ENCODE data around the gene WHRN. TPM values are rescaled to one million over a fixed set of nuclear protein-coding genes. Genes with fewer than 3 reads are reported as not detected.

WHRN gene
- total RNA-seq, 5 donors from 2014 or later (not counting 1 experiment from before 2014, with no cell fraction given), result 11.4 to 46.0 (median 13.0) TPM

DNA sequence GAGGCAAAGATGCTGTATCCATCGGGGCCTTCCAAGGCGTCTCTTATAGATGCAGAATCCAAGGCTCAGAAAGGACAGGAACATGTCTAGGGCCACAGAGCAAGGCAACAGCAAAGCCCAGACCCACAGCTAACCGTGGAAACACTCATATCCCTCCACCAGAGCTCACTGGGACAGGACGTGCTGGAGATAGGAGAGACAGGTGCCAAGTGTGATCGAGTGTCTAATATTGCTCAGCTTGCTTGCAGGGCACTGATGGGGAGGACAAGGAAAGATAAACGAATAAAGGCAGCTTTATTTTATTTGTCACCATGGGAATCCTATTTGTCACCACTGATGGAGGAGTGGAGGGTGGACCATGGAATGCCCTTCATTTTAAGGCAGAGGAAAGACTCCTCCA is 73.5 kb downstream of the WHRN start:
- Mint-ChIP-seq H3K4me1 (peaks cover 4 to 6% (median 5%) of the 10 kb centered on the region in 3 donors), H3K36me3 (no peaks in the 10 kb centered on the region), H3K27ac (no peak overlapping the region), H3K27me3 (no peaks in the 10 kb centered on the region), H3K9me3 (no peaks in the 10 kb centered on the region), H3K4me3 (no peak overlapping the region)
- Histone ChIP-seq H3K27me3 (replicated peaks in 1 of 2; ENCODE audit: control insufficient read depth in 2 of 2, extremely low read depth in 1 of 2, insufficient read depth in 2 of 2, low read length in 1 of 2) (peaks cover 0 to 10% of the 10 kb centered on the region in 2 experiments), H3K9me3 (no peaks in the 10 kb centered on the region), H3K27ac (ENCODE audit: low read length) (no peak overlapping the region), H3K36me3 (ENCODE audit: control insufficient read depth in 2 of 2, extremely low read depth in 1 of 2, insufficient read depth in 1 of 2, low read length in 1 of 2) (no peaks in the 10 kb centered on the region), H3K4me1 (ENCODE audit: control insufficient read depth in 1 of 2, extremely low read depth in 1 of 2, insufficient read depth in 2 of 2, low read length in 2 of 2) (no peaks in the 10 kb centered on the region), H3K4me3 (ENCODE audit: control insufficient read depth in 1 of 2, extremely low read depth in 1 of 2, low read length in 1 of 2) (no peak overlapping the region)
- no peak for ATAC-seq (replicated peaks in 1 of 4)
- POLR2A ChIA-PET, result no interaction called here
- DNase-seq, result no peak
- CTCF ChIA-PET, result no interaction called here
- no CpG with 5 or more reads among the region's 6 CpGs for whole genome bisulfite sequencing (ENCODE audit: insufficient coverage)

DNA sequence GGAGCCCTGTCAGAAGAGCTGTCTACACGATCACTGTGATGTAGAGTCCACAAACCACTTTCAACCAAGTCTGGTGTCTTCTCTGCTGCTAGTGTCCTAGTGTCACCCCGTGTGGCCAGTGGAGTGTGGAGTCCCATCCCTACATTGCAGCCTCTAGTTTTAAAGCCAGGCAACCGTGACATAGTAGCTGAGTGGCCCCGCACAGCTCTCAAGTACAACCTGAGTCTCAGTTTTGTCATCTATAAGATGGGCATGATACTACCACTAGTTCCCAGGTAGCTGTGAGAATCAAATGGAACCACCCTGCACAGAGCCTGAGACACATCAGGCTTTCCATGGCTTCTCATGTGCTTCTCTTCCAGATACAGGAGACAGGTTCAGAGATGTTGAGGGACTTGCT is 74.3 kb downstream of the WHRN start:
- no peak for ATAC-seq (replicated peaks in 1 of 4)
- Histone ChIP-seq H3K36me3 (ENCODE audit: control insufficient read depth in 2 of 2, extremely low read depth in 1 of 2, insufficient read depth in 1 of 2, low read length in 1 of 2) (no peaks in the 10 kb centered on the region), H3K27ac (ENCODE audit: low read length) (no peak overlapping the region), H3K9me3 (no peaks in the 10 kb centered on the region), H3K4me3 (ENCODE audit: control insufficient read depth in 1 of 2, extremely low read depth in 1 of 2, low read length in 1 of 2) (no peak overlapping the region), H3K27me3 (replicated peaks in 1 of 2; ENCODE audit: control insufficient read depth in 2 of 2, extremely low read depth in 1 of 2, insufficient read depth in 2 of 2, low read length in 1 of 2) (peaks cover 0 to 10% of the 10 kb centered on the region in 2 experiments), H3K4me1 (ENCODE audit: control insufficient read depth in 1 of 2, extremely low read depth in 1 of 2, insufficient read depth in 2 of 2, low read length in 2 of 2) (no peaks in the 10 kb centered on the region)
- 51% methylated on average over 2 of the region's 4 CpGs for WGBS (ENCODE audit: insufficient coverage)
- Mint-ChIP-seq H3K36me3 (no peaks in the 10 kb centered on the region), H3K27me3 (no peaks in the 10 kb centered on the region), H3K4me3 (no peak overlapping the region), H3K4me1 (peaks cover 4 to 6% (median 5%) of the 10 kb centered on the region in 3 donors), H3K27ac (no peak overlapping the region), H3K9me3 (no peaks in the 10 kb centered on the region)
- ChIA-PET CTCF (interaction anchor here in 1 of 2 donors (0.6 kb wide), 1 partner anchor 222 kb away, joined by 3 read pairs; no protein-coding TSS in a partner anchor), POLR2A (no interaction called here)
- DNase-seq, result no peak

DNA sequence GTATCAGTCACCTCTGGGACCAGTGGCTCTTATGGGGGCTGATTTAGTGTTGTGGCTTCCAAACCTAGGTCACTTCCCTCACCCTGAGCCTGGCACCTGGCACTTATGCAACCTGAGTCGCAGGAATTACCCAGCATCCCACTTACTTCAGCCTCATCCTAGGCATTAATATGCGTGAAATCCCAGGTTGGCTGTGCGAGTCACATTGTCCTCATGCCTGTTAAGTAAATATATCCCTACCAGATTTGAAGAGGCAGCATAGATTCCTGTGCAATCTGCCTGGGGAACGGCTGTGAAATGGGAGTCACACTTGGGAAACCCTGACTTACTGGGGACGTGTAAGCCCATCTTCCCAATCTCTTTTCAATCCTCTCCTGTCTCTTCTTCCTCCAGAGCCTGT is 74.8 kb downstream of the WHRN start:
- POLR2A ChIA-PET, result no interaction called here

DNA sequence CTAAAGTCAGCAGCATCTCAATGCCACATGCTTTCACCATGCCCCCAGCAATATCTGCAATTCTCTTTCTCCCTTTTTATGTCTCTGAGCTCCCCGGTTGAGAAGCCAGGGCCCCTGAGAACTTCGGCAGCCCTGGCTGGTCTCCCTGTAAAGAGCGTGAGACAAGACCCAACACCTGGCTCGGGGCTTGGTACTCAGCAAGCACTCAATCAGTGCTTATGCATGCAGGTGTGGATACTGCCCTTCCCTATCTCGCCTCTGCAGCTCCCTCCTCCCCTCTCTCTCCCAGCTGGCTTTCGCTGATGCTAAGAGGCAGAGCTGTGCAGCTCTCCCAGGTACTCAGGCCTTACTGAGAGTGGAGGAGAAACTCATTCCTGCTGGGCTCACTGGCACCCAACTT is 75.8 kb downstream of the WHRN start:
- no peaks in the 10 kb centered on the region for H3K9me3 ChIP-seq
- H3K4me1 Mint-ChIP-seq, result peaks cover 4 to 6% (median 5%) of the 10 kb centered on the region in 3 donors
- peaks cover 0 to 7% of the 10 kb centered on the region in 2 experiments for H3K27me3 ChIP-seq (replicated peaks in 1 of 2; ENCODE audit: control insufficient read depth in 2 of 2, extremely low read depth in 1 of 2, insufficient read depth in 2 of 2, low read length in 1 of 2)
- DNase-seq (no peak), ATAC-seq (replicated peaks in 1 of 4) (no peak)
- 86% methylated on average over 4 of the region's 6 CpGs for WGBS (ENCODE audit: insufficient coverage)
- H3K36me3 ChIP-seq (ENCODE audit: control insufficient read depth in 2 of 2, extremely low read depth in 1 of 2, insufficient read depth in 1 of 2, low read length in 1 of 2), result no peaks in the 10 kb centered on the region
- H3K27ac ChIP-seq (ENCODE audit: low read length), result no peak overlapping the region
- H3K4me3 Mint-ChIP-seq, result no peak overlapping the region
- no peaks in the 10 kb centered on the region for H3K9me3 Mint-ChIP-seq
- no peaks in the 10 kb centered on the region for H3K27me3 Mint-ChIP-seq
- no peak overlapping the region for H3K4me3 ChIP-seq (ENCODE audit: control insufficient read depth in 1 of 2, extremely low read depth in 1 of 2, low read length in 1 of 2)
- ChIA-PET CTCF (no interaction called here), POLR2A (no interaction called here)
- H3K36me3 Mint-ChIP-seq, result no peaks in the 10 kb centered on the region
- no peak overlapping the region for H3K27ac Mint-ChIP-seq
- H3K4me1 ChIP-seq (ENCODE audit: control insufficient read depth in 1 of 2, extremely low read depth in 1 of 2, insufficient read depth in 2 of 2, low read length in 2 of 2), result no peaks in the 10 kb centered on the region

More for the DNA sequence above, 74.8 kb downstream of the WHRN start:
- no peak for ATAC-seq (replicated peaks in 1 of 4)
- H3K9me3 Mint-ChIP-seq, result no peaks in the 10 kb centered on the region
- no peaks in the 10 kb centered on the region for H3K36me3 Mint-ChIP-seq
- no peak overlapping the region for H3K27ac Mint-ChIP-seq
- WGBS (ENCODE audit: insufficient coverage), result 97% methylated on average over 3 of the region's 5 CpGs
- no peak overlapping the region for H3K4me3 Mint-ChIP-seq
- H3K36me3 ChIP-seq (ENCODE audit: control insufficient read depth in 2 of 2, extremely low read depth in 1 of 2, insufficient read depth in 1 of 2, low read length in 1 of 2), result no peaks in the 10 kb centered on the region
- no peaks in the 10 kb centered on the region for H3K9me3 ChIP-seq
- H3K4me1 ChIP-seq (ENCODE audit: control insufficient read depth in 1 of 2, extremely low read depth in 1 of 2, insufficient read depth in 2 of 2, low read length in 2 of 2), result no peaks in the 10 kb centered on the region
- no peak overlapping the region for H3K4me3 ChIP-seq (ENCODE audit: control insufficient read depth in 1 of 2, extremely low read depth in 1 of 2, low read length in 1 of 2)
- no peak for DNase-seq
- H3K27me3 ChIP-seq (replicated peaks in 1 of 2; ENCODE audit: control insufficient read depth in 2 of 2, extremely low read depth in 1 of 2, insufficient read depth in 2 of 2, low read length in 1 of 2), result peaks cover 0 to 10% of the 10 kb centered on the region in 2 experiments
- CTCF ChIA-PET, result interaction anchor here in 1 of 2 donors (0.6 kb wide), 1 partner anchor 222 kb away, joined by 3 read pairs; no protein-coding TSS in a partner anchor
- H3K27ac ChIP-seq (ENCODE audit: low read length), result no peak overlapping the region
- no peaks in the 10 kb centered on the region for H3K27me3 Mint-ChIP-seq
- peaks cover 4 to 6% (median 5%) of the 10 kb centered on the region in 3 donors for H3K4me1 Mint-ChIP-seq

DNA sequence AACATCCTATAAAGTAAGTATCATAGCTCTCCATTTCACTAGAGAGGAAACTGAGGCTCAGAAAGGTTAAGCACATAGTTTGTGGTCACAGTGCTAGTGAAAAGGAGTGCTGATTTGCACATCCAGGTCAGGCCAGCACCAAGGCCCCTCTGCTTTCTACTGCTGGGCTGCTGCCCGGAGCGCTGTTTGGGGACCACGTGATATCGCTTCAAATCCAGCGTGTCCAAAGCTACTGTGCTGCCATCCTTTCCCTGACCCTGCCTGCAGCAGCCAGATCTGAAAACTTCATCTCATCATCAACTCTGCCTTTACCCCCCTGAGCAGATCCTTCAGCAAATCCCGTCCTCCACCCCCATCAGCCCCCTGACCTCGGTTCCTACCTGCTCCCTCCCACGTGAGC is 76.8 kb downstream of the WHRN start:
- CTCF ChIA-PET, result interaction anchor here (0.6 to 0.7 kb wide), 3 partner anchors 57 to 576 kb away, joined by 3 read pairs; no protein-coding TSS in a partner anchor
- DNase-seq (no peak), ATAC-seq (replicated peaks in 1 of 4) (no peak)
- Histone ChIP-seq H3K27me3 (replicated peaks in 1 of 2; ENCODE audit: control insufficient read depth in 2 of 2, extremely low read depth in 1 of 2, insufficient read depth in 2 of 2, low read length in 1 of 2) (peaks cover 0 to 7% of the 10 kb centered on the region in 2 experiments), H3K36me3 (ENCODE audit: control insufficient read depth in 2 of 2, extremely low read depth in 1 of 2, insufficient read depth in 1 of 2, low read length in 1 of 2) (no peaks in the 10 kb centered on the region), H3K4me1 (ENCODE audit: control insufficient read depth in 1 of 2, extremely low read depth in 1 of 2, insufficient read depth in 2 of 2, low read length in 2 of 2) (no peaks in the 10 kb centered on the region), H3K9me3 (no peaks in the 10 kb centered on the region), H3K4me3 (ENCODE audit: control insufficient read depth in 1 of 2, extremely low read depth in 1 of 2, low read length in 1 of 2) (no peak overlapping the region), H3K27ac (ENCODE audit: low read length) (no peak overlapping the region)
- H3K9me3 Mint-ChIP-seq, result no peaks in the 10 kb centered on the region
- POLR2A ChIA-PET, result interaction anchor here in 1 of 2 donors (0.7 kb wide), 1 partner anchor 10 kb away, joined by 3 read pairs; no protein-coding TSS in a partner anchor
- no peaks in the 10 kb centered on the region for H3K4me1 Mint-ChIP-seq
- no peak overlapping the region for H3K4me3 Mint-ChIP-seq
- 99% methylated on average over 6 of the region's 8 CpGs for WGBS (ENCODE audit: insufficient coverage)
- no peaks in the 10 kb centered on the region for H3K36me3 Mint-ChIP-seq
- H3K27me3 Mint-ChIP-seq, result no peaks in the 10 kb centered on the region
- H3K27ac Mint-ChIP-seq, result no peak overlapping the region

DNA sequence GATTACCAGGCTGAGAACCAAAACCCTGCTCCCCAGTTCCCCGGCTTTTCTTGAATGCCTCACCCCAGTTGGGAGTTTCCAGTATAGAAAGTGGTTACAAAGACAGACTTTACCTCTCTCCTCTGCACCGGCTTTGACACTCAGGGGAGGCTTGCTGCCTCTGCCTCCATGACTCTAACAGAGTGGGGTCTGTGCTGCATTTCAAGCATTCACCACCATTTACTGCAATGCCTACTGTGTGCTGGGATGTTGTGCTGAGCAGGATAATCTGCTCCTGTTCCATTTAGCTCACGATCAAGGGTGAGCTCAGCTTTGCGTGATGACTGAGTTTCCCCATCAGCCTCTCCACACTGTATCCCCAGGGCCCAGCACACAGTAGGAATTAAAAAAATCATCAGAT is 77.6 kb downstream of the WHRN start:
- no peaks in the 10 kb centered on the region for H3K36me3 ChIP-seq (ENCODE audit: control insufficient read depth in 2 of 2, extremely low read depth in 1 of 2, insufficient read depth in 1 of 2, low read length in 1 of 2)
- WGBS (ENCODE audit: insufficient coverage), result 100% methylated on average over 1 of the region's 4 CpGs
- H3K36me3 Mint-ChIP-seq, result no peaks in the 10 kb centered on the region
- CTCF ChIA-PET, result interaction anchor here (0.6 to 0.7 kb wide), 2 partner anchors 225 to 226 kb away, joined by 3 read pairs; no protein-coding TSS in a partner anchor
- no peak overlapping the region for H3K4me3 ChIP-seq (ENCODE audit: control insufficient read depth in 1 of 2, extremely low read depth in 1 of 2, low read length in 1 of 2)
- DNase-seq (no peak), ATAC-seq (replicated peaks in 1 of 4) (no peak)
- POLR2A ChIA-PET, result no interaction called here
- H3K4me1 ChIP-seq (ENCODE audit: control insufficient read depth in 1 of 2, extremely low read depth in 1 of 2, insufficient read depth in 2 of 2, low read length in 2 of 2), result no peaks in the 10 kb centered on the region
- no peaks in the 10 kb centered on the region for H3K9me3 ChIP-seq
- H3K27me3 ChIP-seq (replicated peaks in 1 of 2; ENCODE audit: control insufficient read depth in 2 of 2, extremely low read depth in 1 of 2, insufficient read depth in 2 of 2, low read length in 1 of 2), result peaks cover 0 to 9% of the 10 kb centered on the region in 2 experiments
- no peak overlapping the region for H3K27ac Mint-ChIP-seq
- H3K27me3 Mint-ChIP-seq, result no peaks in the 10 kb centered on the region
- no peak overlapping the region for H3K4me3 Mint-ChIP-seq
- no peak overlapping the region for H3K27ac ChIP-seq (ENCODE audit: low read length)
- no peaks in the 10 kb centered on the region for H3K4me1 Mint-ChIP-seq
- H3K9me3 Mint-ChIP-seq, result no peaks in the 10 kb centered on the region

All from T-cell (primary cell).